Measurements from ENCODE around the gene SH3BGRL2. TPM values are rescaled to one million over a fixed set of nuclear protein-coding genes. Genes with fewer than 3 reads are reported as not detected.
"Not testable (repeated sequence)": the region's sequence is repeated elsewhere in the genome, so short reads cannot be mapped to it uniquely, and the experiment has no call there.

SH3BGRL2 gene
- total and polyA plus RNA-seq, 2 of the 4 experiments (the other 2 are of a cell fraction), result 2.4 to 5.6 TPM

DNA sequence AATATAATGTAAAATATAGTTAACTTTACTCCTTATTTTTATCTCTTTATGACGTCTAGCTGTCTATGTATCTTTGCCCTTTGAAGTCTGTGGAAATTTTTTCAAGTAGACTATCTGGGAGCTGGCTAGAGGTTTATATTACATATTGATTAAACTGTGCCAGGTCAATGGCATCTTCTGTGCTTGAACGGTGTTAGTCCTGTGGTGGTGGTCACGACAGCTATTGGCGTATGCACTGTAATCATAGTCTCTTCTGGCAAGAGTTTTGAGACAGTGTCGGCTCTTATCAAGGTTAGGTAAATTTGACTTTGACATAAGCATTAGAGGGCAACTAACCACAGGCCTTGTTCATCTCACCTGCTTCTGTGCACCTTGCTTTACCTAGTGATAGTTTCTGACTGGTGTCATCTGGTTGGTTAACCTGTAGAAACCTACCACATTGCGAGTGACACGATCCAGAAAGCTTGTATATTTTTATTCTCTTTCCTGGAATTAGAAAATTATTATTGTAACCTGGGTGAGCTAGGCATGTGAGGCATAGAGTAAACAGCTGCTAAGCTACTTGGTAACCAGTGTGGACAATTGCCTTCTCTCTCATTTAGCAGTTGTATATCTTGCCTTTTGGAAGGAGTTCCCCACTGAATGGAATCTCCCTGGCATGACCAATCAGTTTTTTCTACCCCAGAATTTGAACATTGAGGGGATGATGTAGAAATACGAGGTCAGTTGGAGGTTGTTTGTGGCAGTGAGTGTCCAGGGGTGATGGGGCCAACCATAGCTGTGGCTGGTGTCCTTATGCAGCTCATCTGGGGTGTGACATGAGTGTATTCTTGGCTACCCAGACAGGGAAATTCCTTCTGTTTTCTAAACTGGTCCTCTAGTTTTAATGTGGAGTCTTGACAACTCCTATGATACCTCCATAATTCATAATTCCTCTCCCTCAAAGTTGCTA lies 45.9 kb downstream of the SH3BGRL2 start:
- no peak overlapping the region for H4K91ac ChIP-seq (ENCODE audit: insufficient read depth, low read depth, low read length)
- no peak for TF ChIP-seq CHD1 (IDR thresholded peaks at IDR 0.05; ENCODE audit: low read depth, low read length)
- no peak for TF ChIP-seq FOS (IDR thresholded peaks at IDR 0.05; ENCODE audit: low read depth, low read length)
- no peak for TF ChIP-seq NFE2L2 (IDR thresholded peaks at IDR 0.05; ENCODE audit: low read depth, low read length)
- H3K36me3 ChIP-seq (ENCODE audit: control insufficient read depth, insufficient read depth, low read length), result no peaks in the 10 kb centered on the region
- H3K79me1 ChIP-seq (ENCODE audit: low read depth in 1 of 2, low read length in 2 of 2), result no peaks in the 10 kb centered on the region
- no peak overlapping the region for H3K4ac ChIP-seq (ENCODE audit: low read depth, low read length)
- H4K8ac ChIP-seq (ENCODE audit: low read depth in 2 of 2, low read length in 2 of 2), result no peak overlapping the region
- no peaks in the 10 kb centered on the region for H3K9me3 ChIP-seq (ENCODE audit: control insufficient read depth, insufficient read depth, low read length)
- H2AFZ ChIP-seq (replicated peaks; ENCODE audit: low read length, poor library complexity), result no peak overlapping the region
- H4K5ac ChIP-seq (ENCODE audit: low read depth, low read length), result no peak overlapping the region
- no peak overlapping the region for H3K4me3 ChIP-seq (ENCODE audit: insufficient read depth, low read depth, low read length)
- in situ Hi-C loops (cut with MboI; ENCODE audit: low sequenced_read_pairs) (loop anchor here (10.0 kb wide), 1 partner anchor 102 kb away; no protein-coding TSS in a partner anchor), dilution Hi-C loops (cut with HindIII; ENCODE audit: low sequenced_read_pairs, unreplicated experiment) (no loop called here), intact Hi-C loops (cut with micrococcal nuclease) (loop anchor here (10.0 kb wide), 2 partner anchors 442 to 602 kb away; partner anchors contain the start of genes HMGN3 and PHIP)
- ATAC-seq (ENCODE audit: low read depth), result no peak
- no peak overlapping the region for H3K14ac ChIP-seq (replicated peaks; ENCODE audit: low read depth, low read length)
- DNase-seq, result no peak
- no peak overlapping the region for H3K23ac ChIP-seq (ENCODE audit: low read depth, low read length)
- no peak overlapping the region for H2BK5ac ChIP-seq (ENCODE audit: low read depth, low read length, poor library complexity, severe bottlenecking)
- BruUV-seq (replicated peaks), result no TSS peak
- H3K27ac ChIP-seq (ENCODE audit: insufficient read depth, low read length), result no peak overlapping the region
- no peak overlapping the region for H2AK9ac ChIP-seq (replicated peaks; ENCODE audit: low read depth, low read length, poor library complexity)
- H2BK15ac ChIP-seq (ENCODE audit: low read depth, low read length), result no peak overlapping the region
- no peak overlapping the region for H3K4me2 ChIP-seq (ENCODE audit: low read depth, low read length)
- H3K18ac ChIP-seq (ENCODE audit: low read depth, low read length), result no peak overlapping the region
- H2AK5ac ChIP-seq (ENCODE audit: low read depth, low read length), result no peak overlapping the region
- POLR2A ChIA-PET (ENCODE audit: unreplicated experiment), result no interaction called here
- WGBS, 2 experiments (ENCODE audit: extremely low coverage in 2 of 2, insufficient read length in 1 of 2), result no CpG with 5 or more reads among the region's 8 CpGs
- no peaks in the 10 kb centered on the region for H4K20me1 ChIP-seq (ENCODE audit: insufficient read depth, low read length)
- no peak overlapping the region for H3K9ac ChIP-seq (ENCODE audit: low read depth, low read length)
- H3K9me1 ChIP-seq (ENCODE audit: insufficient read depth, low read length), result 0 out of 2 replicates have a peak, but pooled peaks cover 3% of the 10 kb centered on the region
- CTCF ChIA-PET, result no interaction called here
- no peak overlapping the region for H3K56ac ChIP-seq (ENCODE audit: extremely low read depth, insufficient read depth, low read length)
- no peak overlapping the region for H2BK20ac ChIP-seq (ENCODE audit: low read depth, low read length)
- no peak overlapping the region for H2BK120ac ChIP-seq (ENCODE audit: low read depth, low read length)
- no peaks in the 10 kb centered on the region for H3K4me1 ChIP-seq (ENCODE audit: control insufficient read depth, insufficient read depth, low read length)
- H3K27me3 ChIP-seq (ENCODE audit: control insufficient read depth, insufficient read depth, low read length), result no peaks in the 10 kb centered on the region

GRCh38 chr6:79682682-79683081 lies 51.6 kb downstream of the SH3BGRL2 start:
- H3K9me3 ChIP-seq (ENCODE audit: control insufficient read depth, insufficient read depth, low read length); H3K27ac ChIP-seq (ENCODE audit: insufficient read depth, low read length); H4K91ac ChIP-seq (ENCODE audit: insufficient read depth, low read depth, low read length); H4K8ac ChIP-seq (ENCODE audit: low read depth in 2 of 2, low read length in 2 of 2); H3K4ac ChIP-seq (ENCODE audit: low read depth, low read length); H3K23ac ChIP-seq (ENCODE audit: low read depth, low read length); H3K4me2 ChIP-seq (ENCODE audit: low read depth, low read length); H2BK5ac ChIP-seq (ENCODE audit: low read depth, low read length, poor library complexity, severe bottlenecking); H3K18ac ChIP-seq (ENCODE audit: low read depth, low read length); H2AFZ ChIP-seq (replicated peaks; ENCODE audit: low read length, poor library complexity); H4K5ac ChIP-seq (ENCODE audit: low read depth, low read length); H2AK9ac ChIP-seq (replicated peaks; ENCODE audit: low read depth, low read length, poor library complexity); BruUV-seq (replicated peaks); H2BK120ac ChIP-seq (ENCODE audit: low read depth, low read length); H2BK15ac ChIP-seq (ENCODE audit: low read depth, low read length); H3K27me3 ChIP-seq (ENCODE audit: control insufficient read depth, insufficient read depth, low read length); H3K14ac ChIP-seq (replicated peaks; ENCODE audit: low read depth, low read length); H3K4me3 ChIP-seq (ENCODE audit: insufficient read depth, low read depth, low read length); H4K20me1 ChIP-seq (ENCODE audit: insufficient read depth, low read length); H3K4me1 ChIP-seq (ENCODE audit: control insufficient read depth, insufficient read depth, low read length); dilution Hi-C loops (cut with HindIII; ENCODE audit: low sequenced_read_pairs, unreplicated experiment); in situ Hi-C loops (cut with MboI; ENCODE audit: low sequenced_read_pairs); H2AK5ac ChIP-seq (ENCODE audit: low read depth, low read length); CTCF ChIA-PET; H3K56ac ChIP-seq (ENCODE audit: extremely low read depth, insufficient read depth, low read length); DNase-seq; intact Hi-C loops (cut with micrococcal nuclease); POLR2A ChIA-PET (ENCODE audit: unreplicated experiment); H3K79me1 ChIP-seq (ENCODE audit: low read depth in 1 of 2, low read length in 2 of 2); H2BK20ac ChIP-seq (ENCODE audit: low read depth, low read length); H3K9ac ChIP-seq (ENCODE audit: low read depth, low read length); H3K36me3 ChIP-seq (ENCODE audit: control insufficient read depth, insufficient read depth, low read length); H3K9me1 ChIP-seq (ENCODE audit: insufficient read depth, low read length); ATAC-seq (ENCODE audit: low read depth): not testable (repeated sequence)
- WGBS, 2 experiments (ENCODE audit: extremely low coverage in 2 of 2, insufficient read length in 1 of 2), result no CpG with 5 or more reads among the region's 4 CpGs

Data from IMR-90 (cell line).